ENCODE measurements around the gene TNKS2. TPM values are rescaled to one million over a fixed set of nuclear protein-coding genes. Genes with fewer than 3 reads are reported as not detected.
"Not testable (repeated sequence)": the region's sequence is repeated elsewhere in the genome, so short reads cannot be mapped to it uniquely, and the experiment has no call there.

Gene TNKS2
- total and polyA plus RNA-seq, 12 donors, result 4.7 to 21.1 (median 14.0) TPM

GRCh38 chr10:91886954-91887271 is 88.7 kb downstream of the TNKS2 start:
- peak overlapping the region in 2 of 10 donors; percentile 23 to 53 for H3K27ac ChIP-seq
- intact Hi-C loops (cut with DNase I), result no loop called here
- WGBS, 2 donors, result 20 to 24% methylated on average over 6 of the region's 6 CpGs

GRCh38 chr10:91887272-91888076 is 89.2 kb downstream of the TNKS2 start:
- no peak for TF ChIP-seq CTCF (IDR thresholded peaks at IDR 0.05)
- H3K4me3 ChIP-seq, result peak overlapping the region; percentile 25 to 75 (median 56)
- peak; percentile 35 to 76 (median 58) for ATAC-seq
- H3K27me3 ChIP-seq, result peaks cover 0 to 28% (median 4%) of the 10 kb centered on the region in 7 donors
- no peaks in the 10 kb centered on the region for H3K9me3 ChIP-seq
- 1% methylated on average over 59 of the region's 59 CpGs for WGBS, 2 donors
- peaks cover 7 to 43% (median 30%) of the 10 kb centered on the region in 9 donors for H3K4me1 ChIP-seq
- no peak for DNase-seq
- H3K36me3 ChIP-seq, result no peaks in the 10 kb centered on the region
- intact Hi-C loops (cut with DNase I), result no loop called here
- peak overlapping the region in 2 of 10 donors; percentile 23 to 53 for H3K27ac ChIP-seq

More at GRCh38 chr10:91886954-91887271, 88.7 kb downstream of the TNKS2 start:
- peaks cover 0 to 3% (median 0%) of the 10 kb centered on the region in 11 donors for H3K9me3 ChIP-seq
- TF ChIP-seq CTCF (IDR thresholded peaks at IDR 0.05), result no peak
- peaks cover 0 to 28% (median 4%) of the 10 kb centered on the region in 7 donors for H3K27me3 ChIP-seq
- ATAC-seq (no peak), DNase-seq (no peak)
- peak overlapping the region in 9 of 10 donors; percentile 48 to 75 (median 57) for H3K4me3 ChIP-seq
- no peaks in the 10 kb centered on the region for H3K36me3 ChIP-seq
- peaks cover 7 to 43% (median 30%) of the 10 kb centered on the region in 9 donors for H3K4me1 ChIP-seq

GRCh38 chr10:91891125-91892001 is 93.1 kb downstream of the TNKS2 start:
- H3K4me3 ChIP-seq, result no peak overlapping the region
- H3K36me3 ChIP-seq, result no peaks in the 10 kb centered on the region
- peaks cover 0 to 26% (median 4%) of the 10 kb centered on the region in 7 donors for H3K27me3 ChIP-seq
- H3K27ac ChIP-seq, result no peak overlapping the region
- no peak for DNase-seq
- 89 to 92% methylated on average over 1 of the region's 1 CpG for WGBS, 2 donors
- peak in 1 of 8 donors; percentile 29 for ATAC-seq
- no peaks in the 10 kb centered on the region for H3K9me3 ChIP-seq
- peaks cover 0 to 15% (median 13%) of the 10 kb centered on the region in 9 donors for H3K4me1 ChIP-seq
- TF ChIP-seq CTCF (IDR thresholded peaks at IDR 0.05), result no peak
- intact Hi-C loops (cut with DNase I), result loop anchor here in 1 of 10 donors (5.0 kb wide), 1 partner anchor 379 kb away; no protein-coding TSS in a partner anchor

- Histone ChIP-seq H3K4me3 (no peak overlapping the region), H3K9me3 (no peaks in the 10 kb centered on the region), H3K27me3 (peaks cover 0 to 12% (median 0%) of the 10 kb centered on the region in 7 donors), H3K36me3 (no peaks in the 10 kb centered on the region), H3K27ac (no peak overlapping the region), H3K4me1 (peaks cover 0 to 4% (median 2%) of the 10 kb centered on the region in 9 donors)
- 97 to 99% methylated on average over 2 of the region's 2 CpGs for WGBS, 2 donors
- TF ChIP-seq CTCF (IDR thresholded peaks at IDR 0.05), result no peak
- DNase-seq (no peak), ATAC-seq (no peak)
- intact Hi-C loops (cut with DNase I), result loop anchor here in 1 of 10 donors (5.0 kb wide), 1 partner anchor 381 kb away; no protein-coding TSS in a partner anchor
These were observed 94.8 kb downstream of the TNKS2 start for GRCh38 chr10:91893051-91893450.

- H3K27me3 ChIP-seq, H3K9me3 ChIP-seq, H3K4me3 ChIP-seq, H3K27ac ChIP-seq, H3K36me3 ChIP-seq, DNase-seq, ATAC-seq, H3K4me1 ChIP-seq: not testable (repeated sequence)
- intact Hi-C loops (cut with DNase I), result loop anchor here in 1 of 10 donors (5.0 kb wide), 1 partner anchor 382 kb away; no protein-coding TSS in a partner anchor
- WGBS, 2 donors, result 89% methylated on average over 14 of the region's 14 CpGs
These were observed 96.0 kb downstream of the TNKS2 start for GRCh38 chr10:91894261-91894685.

All from heart right ventricle (tissue), 16 donors.